ENCODE data around the gene RAB8A.
"Not testable (repeated sequence)": the region's sequence is repeated elsewhere in the genome, so short reads cannot be mapped to it uniquely, and the experiment has no call there.

Gene RAB8A

DNA sequence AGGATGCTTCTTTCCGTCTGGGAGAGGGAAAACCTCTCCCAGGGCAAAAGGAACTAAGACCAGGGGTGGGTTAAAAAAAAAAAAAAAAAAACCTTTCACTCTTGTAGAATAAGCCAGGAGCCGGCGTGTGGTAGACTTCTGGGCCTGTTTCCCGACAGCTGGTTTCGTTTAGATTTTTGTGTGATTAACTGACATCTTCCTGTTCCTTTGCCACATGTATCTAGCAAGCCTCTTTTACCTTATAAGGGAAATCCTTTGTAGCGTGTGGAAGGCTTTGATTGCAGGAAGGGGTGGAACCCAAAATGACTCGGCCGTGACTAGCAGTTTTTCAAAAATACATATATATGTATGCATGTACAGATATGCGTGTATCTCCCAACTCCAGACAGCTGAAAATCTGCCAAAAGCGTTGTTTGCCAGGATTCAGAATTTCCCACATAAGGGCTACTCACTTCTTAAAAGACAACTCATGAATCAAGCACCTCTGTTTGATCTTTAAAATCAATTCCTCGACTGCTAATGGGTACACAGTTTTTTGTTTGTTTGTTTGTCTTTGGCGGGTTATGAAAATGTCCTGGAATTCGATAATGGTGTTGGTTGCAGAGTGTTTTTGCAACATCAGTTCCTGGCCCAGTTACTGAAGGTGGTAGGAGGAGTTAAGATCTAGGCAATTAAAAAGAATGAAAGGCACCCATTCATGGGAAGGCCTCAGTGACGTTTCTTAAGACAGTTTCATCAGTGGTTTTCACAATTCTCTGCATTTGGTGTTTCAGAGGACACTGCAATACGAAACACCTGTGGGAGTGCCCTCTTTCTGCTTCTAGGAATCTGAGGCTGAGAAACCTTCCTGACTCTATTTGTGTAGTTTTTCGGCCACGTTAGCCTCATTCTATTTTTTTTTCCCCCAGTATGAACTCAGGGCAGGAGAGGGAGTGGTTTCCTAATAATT lies 32.7 kb upstream of the RAB8A start:
- DNase-seq, result peak; percentile 95

DNA sequence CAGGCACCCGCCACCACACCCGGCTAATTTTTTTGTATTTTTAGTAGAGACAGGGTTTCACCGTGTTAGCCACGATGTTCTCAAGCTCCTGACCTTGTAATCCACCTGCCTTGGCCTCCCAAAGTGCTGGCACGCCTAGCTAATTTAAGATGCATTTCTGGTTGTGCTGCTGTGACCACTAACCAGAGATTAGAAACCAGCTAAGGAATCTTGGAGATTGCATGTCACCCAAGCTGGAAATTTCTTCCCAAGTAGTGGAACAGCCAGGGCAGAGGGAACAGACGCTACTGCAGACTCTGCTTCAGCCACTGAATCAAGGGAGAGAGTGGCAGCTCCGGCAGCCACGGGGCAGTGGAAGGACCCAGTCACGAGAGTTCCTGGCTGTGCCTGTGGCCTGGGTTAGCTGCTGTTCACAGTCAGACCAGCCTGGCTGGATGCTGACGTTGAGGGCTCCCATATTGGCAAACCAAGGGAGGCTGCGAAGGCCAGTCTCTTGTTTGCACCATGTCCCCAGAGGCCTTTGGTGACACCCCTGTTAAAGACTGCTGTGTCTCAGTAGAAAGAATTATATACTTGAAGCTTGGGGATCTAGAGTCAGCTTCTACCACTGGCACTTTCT lies 27.5 kb upstream of the RAB8A start:
- no peak for DNase-seq

DNA sequence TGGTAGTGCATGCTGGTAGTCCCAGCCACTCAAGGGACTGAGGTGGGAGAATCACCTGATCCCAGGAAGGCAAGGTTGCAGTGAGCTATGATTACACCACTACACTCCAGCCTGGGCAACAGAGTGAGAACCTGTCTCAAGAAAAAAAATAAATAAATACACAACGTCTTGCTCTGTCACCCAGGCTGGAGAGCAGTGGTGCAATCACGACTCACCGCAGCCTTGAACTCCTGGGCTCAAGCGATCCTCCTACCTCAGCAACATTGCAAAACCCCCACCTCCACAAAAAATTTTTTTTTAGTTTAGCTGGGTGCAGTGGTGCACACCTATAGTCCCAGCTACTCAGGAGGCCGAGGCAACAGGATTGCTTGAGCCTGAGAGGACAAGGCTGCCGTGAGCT lies 26.6 kb upstream of the RAB8A start:
- no peak for DNase-seq

DNA sequence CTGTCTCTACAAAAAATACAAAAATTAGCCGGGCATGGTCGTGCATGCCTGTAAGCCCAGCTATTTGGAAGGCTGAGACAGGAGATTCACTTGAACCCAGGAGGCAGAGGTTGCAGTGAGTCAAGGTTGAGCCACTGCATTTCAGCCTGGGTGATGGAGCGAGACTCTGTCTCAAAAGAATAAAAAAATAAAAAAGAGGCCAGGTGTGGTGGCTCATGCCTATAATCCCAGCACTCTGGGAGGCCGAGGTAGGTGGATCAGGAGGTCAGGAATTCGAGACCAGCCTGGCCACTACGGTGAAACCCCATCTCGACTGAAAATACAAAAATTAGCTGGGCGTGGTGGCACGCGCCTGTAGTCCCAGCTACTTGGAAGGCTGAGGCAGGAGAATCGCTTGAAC lies 24.3 kb upstream of the RAB8A start:
- not testable (repeated sequence) for DNase-seq

DNA sequence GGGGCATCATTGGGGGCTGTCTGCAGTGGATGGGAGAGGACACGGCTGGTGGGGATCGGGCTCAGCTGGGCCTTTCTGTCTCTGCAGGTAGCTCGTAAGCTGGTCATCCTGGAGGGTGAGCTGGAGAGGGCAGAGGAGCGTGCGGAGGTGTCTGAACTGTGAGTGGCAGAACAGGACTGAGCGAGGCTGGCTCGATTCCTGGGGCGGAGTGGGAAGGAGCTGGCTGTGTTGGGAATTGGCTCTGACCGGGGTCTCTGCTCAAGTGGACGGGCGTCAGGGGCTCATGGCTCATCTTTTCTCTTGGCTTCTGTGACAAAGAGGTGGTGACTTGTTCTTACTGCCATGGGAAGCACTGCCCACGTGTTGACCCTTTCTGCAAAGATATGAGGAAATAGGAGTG lies 23.7 kb upstream of the RAB8A start:
- DNase-seq, result no peak

DNA sequence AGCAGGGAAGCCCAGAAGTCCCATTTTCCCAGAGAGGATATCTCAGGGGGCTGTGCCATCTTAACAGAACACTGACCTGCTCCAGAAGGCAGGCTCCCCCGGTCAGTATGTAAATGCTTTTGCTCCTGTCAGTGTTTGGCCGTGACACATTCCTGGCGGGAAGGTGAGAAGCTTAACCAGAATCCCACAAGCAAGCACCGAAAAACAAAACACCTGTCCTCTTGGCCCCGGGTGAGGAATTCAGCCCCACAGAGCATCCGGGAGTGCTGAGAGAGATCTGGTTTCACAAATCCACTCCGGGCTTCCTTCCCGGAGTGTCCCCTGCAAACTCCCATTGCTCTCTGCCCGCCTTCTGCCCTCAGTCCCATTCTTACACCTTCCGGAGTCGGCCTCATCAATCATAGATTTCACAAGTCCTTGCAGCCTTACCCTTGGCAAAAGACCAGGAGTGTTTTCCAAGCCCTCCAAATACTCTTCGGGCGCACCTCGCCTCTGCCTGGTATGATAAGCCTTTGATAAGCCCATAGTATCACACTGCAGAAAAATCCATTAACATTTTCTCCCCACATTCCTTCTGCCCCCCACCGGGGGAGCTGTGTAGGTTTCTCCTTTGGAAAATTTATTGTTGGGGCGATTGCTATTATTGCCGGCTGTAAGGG lies 23.2 kb upstream of the RAB8A start:
- no peak for DNase-seq

DNA sequence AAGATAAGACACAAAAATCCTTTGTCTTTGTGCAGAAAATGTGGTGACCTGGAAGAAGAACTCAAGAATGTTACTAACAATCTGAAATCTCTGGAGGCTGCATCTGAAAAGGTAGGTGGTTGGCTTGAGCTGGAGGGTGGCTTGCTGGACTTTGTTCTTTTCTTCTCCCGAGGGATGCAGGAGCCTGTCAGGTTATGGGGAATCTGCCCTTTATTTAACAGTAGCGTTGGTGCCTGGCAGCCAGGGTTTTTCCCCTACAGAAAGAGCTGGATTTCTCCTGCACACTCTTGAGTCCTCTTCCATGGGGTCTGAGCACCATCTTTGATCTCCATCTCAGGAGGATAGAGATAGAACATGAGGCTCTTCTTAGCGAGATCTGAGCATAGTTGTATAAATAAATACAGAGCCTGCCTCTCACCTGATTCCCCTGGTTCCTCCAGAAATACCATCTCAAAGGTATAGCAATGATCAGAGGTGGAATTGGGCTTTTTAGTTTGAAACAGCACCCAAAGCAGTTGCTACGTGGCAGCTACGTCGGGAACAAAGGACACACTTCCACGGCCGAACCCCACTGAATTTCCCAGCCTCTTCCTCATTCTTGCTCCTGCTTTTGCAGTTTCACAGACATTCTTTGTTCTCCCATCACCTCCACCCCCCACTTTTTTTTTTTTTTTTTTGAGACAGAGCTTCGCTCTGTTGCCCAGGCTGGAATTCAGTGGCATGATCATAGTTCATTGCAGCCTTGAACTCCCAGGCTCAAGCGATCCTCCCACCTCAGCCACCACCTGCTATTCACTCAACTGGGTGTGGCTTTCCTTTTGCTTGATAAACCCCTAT lies 22.5 kb upstream of the RAB8A start:
- no peak for DNase-seq

DNA sequence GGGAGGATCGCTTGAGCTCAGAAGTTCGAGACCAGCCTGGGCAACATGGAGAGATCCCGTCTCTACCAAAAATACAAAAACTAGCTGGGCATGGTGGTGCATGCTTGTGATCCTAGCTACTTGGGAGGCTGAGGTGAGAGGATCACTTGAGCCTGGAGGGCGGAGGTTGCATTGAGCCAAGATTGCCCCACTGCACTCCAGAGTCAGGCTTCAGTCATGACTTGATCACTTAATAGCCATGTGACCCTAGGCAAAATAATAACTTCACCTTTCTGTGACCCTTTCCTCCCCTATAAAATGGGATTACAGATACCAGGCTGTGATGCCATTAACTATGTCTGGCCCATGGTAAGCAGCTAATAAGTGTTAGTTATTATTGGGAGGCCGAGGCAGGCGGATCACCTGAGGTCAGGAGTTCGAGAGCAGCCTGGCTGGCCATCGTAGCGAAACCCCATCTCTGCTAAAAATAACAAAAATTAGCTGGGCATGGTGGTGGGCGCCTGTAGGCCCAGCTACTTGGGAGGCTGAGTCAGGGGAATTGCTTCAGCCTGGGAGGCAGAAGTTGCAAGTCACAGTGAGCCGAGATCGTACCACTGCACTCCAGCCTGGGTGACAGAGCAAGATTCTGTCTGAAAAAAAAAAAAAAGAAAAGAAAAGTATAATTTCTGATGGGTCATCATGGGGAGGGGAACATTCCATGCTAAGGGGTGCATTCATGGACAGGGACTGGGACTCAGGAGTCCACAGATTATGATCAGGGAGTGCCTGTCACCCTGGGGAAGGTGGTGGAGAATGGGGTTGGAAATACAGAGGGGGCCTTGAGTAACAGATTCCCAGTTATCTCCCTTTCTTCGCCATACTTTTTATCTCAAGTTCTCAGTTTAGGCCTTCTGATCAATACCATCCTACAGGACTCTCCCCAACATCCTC lies 19.9 kb upstream of the RAB8A start:
- DNase-seq, result no peak

DNA sequence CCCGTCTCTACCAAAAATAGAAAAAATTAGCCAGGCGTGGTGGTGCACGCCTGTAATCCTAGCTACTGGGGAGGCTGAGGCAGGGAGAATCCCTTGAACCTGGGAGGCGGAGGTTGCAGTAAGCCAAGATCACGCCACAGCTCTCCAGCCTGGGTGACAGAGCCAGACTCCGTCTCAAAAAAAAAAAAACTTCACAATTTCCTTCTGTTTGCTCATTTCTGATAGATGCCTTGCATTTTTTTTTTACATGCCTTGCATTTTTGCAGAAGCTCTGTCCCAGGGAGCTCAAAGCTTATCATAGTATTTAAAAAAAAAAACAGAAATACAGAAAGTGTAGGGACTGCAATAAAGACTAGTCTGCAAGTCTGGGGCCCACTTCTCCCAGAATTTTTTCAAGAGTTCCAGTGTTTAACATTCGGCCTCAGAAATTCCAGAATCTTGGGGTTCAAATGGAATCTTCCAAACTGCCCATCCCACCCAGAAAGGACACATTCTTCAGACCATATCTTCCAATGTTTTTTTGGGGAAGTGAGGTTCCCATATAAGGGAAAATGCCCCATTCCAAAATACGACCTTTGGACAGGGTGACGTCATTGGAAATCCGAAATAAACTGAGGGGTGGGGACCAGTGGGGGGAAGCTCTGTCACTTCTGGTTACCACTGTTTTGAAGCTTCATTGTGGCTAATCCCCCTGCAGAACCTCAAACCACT lies 17.2 kb upstream of the RAB8A start:
- no peak for DNase-seq

DNA sequence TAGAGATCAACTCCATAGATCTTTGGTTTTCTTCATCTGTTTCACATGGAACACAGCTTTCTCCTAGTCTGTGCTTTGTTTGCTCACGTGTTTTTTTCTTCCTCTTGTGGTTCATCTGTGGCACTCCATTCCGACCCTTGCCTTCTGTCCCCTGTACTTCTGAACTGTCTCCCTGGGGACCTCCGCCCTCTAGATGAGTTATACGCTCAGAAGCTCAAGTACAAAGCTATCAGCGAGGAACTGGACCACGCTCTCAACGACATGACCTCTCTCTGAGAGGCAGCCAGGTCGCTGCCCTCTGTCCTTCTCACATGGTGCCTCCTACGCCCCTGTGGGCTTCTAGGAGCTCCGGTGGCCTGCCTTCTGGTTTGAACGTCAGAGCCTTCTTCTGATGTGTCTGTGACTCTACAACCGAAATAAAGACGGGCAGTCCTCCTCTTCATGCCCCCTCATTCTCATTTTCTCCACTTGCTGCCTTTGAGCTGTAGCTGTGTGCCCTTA lies 16.6 kb upstream of the RAB8A start:
- DNase-seq, result no peak

DNA sequence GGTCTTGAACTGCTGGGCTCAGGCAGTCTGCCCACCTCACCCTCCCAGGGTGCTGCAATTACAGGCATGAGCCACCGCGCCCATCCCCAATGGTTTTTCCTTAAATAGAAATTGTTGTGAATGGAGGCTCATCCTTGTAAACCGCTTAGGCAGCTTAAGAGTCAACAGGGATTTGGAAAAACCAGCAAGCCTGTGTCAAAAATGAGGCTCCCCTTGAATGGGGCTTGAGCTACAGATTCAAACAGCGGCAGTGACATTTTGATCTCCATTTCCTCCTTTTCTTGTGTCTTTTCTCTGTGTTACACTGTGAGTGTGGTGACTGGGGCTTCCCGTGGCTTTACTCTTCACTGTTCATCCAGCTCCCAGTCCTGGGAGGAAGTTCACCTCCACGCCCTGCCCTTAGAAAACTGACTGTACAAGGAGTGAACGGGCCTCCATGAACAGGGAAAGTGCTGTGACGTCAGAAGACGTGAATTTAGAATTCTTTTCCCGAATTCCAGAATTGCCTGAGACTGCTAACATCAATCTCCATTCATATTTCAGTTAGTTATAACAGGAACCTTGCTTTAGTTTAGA lies 15.3 kb upstream of the RAB8A start:
- DNase-seq, result no peak

DNA sequence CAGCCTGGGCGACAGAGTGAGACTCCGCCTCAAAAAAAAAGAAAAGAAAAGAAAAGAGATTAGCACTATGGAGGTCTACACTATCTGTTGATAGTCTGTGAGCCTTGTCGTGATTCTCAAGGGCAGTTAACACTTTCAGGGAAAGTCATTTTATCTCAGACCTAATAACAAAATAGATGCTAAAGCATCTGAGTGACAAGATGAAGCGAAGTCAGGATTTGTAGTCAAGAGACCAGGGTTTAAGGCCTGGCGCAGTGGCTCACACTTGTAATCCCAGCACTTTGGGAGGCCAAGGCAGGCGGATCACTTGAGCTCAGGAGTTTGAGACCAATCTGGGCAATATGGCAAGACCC lies 13.3 kb upstream of the RAB8A start:
- no peak for DNase-seq

DNA sequence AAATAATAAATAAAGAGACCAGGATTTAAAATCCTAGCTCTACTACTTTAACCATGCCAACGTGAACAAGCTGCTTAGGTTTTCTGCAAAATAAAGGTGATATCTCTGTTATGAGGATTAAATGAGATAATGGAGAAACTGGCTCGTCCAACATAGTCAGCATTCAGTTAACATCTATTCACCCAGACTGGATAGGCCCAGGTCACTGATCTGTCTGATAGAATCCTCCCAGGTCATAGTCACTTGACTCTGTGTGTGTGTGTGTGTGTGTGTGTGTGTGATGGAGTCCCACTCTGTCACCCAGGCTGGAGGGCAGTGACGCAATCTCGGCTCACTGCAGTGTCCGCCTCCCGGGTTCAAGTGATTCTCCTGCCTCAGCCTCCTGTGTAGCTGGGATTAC lies 12.9 kb upstream of the RAB8A start:
- no peak for DNase-seq

DNA sequence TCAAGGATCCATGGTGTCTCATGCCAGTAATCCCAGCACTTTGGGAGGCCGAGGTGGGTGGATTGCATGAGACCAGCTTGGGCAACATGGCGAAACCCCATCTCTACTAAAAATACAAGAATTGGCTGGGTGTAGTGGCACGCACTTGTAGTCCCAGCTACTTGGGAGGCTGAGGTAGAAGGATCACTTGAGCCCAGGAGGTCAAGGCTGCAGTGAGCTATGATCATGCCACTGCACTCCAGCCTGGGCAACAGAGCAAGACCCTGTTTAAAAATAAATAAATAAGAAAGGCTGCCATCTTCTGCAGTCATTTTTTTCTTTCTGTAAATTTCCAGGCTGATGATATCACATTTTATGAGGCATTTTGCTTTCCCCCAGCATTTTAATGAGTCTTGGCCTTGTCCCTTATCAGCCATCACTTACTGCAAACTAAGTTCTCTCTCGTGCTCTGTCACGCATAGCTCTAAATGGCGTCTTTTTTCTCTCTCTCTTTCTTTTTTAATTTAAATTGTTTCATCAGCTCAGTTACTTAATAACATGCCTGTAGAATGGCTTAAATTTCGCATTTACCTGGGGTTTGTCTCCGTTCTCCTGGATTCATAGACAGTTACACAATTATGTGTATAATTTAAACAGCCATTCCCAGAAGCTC lies 12.2 kb upstream of the RAB8A start:
- not testable (repeated sequence) for DNase-seq

DNA sequence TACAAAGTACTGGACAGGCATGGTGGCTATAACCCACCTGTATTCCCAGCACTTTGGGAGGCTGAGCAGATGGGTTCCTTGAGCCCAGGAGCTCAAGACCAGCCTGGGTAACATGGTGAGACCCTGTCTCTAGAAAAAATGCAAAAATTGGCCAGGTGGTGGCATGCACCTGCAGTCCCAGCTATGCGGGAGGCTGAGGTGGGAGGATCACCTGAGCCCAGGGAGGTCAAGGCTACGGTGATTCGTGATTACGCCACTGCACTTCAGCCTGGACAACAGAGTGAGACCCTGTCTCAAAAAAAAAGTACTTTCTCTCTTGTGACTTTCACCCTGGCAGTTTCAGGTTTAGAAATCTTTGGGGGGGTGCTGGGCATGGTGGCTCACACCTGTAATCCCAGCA lies 11.2 kb upstream of the RAB8A start:
- DNase-seq, result no peak

DNA sequence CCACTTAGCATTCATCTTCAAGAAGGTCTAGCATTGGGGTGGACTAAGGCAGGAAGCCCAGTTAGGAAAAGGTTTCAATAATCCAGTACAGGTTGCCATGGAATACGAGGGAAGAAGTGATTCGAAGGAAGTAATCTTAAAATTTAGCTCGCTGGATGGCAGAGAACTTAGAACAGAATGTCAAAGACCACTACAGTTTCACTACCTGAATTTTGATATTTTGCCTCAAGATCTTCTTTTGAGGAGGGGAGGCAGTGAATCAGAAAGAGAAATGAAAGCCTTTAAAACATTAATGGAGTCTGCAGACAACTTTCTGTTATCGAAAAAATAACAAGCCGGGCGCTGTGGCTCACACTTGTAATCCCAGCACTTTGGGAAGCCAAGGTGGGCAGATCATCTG lies 7.0 kb upstream of the RAB8A start:
- no peak for DNase-seq

DNA sequence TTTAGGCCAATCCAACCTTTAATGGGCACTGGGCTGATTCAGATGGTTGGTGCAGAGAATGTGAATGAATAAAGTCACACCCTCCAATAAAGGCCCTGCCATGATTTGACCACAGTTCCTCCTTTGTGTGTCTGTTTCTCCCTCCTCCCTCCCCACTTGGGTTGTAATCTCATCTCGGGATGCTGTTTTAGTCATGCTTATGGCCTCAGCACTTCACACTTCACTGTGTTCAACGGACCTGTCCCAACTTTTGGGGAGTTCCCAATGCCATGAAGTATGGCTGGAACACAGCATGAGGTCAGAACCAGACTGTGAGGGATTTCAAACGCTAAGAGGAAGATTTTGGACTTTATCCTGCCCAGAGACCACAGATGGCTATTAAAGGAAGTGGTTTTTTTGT lies 5.6 kb upstream of the RAB8A start:
- DNase-seq, result no peak

DNA sequence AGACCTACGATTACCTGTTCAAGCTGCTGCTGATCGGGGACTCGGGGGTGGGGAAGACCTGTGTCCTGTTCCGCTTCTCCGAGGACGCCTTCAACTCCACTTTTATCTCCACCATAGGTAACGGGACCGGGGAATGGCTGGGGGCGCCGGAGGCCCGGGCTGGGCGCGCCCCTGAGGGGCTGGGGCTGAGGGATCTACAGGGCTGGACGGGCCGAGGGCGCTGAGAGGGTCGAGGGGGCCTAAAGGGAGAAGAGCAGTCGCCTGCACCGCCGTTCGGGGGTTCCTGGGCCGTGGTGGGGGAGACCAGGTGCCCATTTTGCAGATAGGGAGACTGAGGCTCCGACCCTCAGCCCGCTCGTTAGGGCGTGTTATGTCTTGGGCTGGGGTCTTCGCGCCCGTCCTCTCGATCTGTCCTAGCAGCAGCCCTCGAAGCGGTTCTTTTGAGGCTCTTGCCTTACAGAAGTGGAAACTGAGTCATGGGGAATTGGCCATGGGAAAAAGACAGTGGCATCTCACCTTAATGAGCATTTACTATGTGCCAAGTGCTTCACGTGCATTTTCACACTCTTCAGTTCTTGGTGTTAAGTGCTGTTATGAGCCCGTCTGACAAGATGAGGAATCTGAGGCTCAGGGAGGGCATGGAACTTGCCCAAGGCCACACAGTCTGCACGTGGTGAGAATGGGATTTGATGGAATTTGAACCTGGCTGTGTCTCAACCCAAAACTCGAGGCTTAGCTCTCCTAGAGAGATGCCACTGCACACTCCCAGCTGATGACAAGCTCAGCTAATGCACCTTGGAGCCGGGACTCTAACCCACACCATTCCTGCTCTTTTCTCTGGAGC lies 442 bp downstream of the RAB8A start:
- no peak for DNase-seq

DNA sequence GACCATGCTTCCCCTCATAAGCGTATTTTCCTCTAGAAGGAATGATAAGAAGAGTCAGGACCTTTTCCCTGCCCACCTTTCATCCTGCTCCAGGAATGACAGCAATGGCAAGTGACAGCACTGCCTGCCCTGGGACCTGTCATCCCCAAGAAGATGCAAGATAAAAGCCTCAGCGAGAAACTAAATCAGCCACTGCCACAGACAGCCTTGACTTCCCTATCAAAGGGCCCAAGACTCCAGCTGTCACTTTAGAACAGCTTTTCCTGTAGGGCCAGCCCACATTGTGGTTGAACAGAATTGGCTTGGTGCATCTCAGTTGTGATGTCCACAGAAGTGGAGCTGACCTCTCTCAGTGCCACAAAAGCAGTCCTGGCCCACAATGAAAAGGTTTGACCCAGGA lies 1.1 kb downstream of the RAB8A start:
- no peak for DNase-seq

Data from NCI-H446 treated with DMSO at 0.1 percent for 48 hours (cell line).